NT2/D1 (cell line): ENCODE measurements around the gene DNAAF5.

ENCODE experiments used
- SUZ12 ChIP-seq: IDR thresholded peaks from 2 replicates; pipeline ENCODE4 v1.6.1; 2011; ENCODE audit not compliant: insufficient read length, insufficient read depth; ENCODE audit errors: extremely low read depth
- YY1 ChIP-seq: IDR thresholded peaks from 2 replicates; pipeline ENCODE4 v1.6.1; 2011; ENCODE audit not compliant: insufficient read length, insufficient read depth
- ZNF274 ChIP-seq: IDR thresholded peaks from 2 replicates; pipeline ENCODE4 v1.6.1; 2011; ENCODE audit warnings: mild to moderate bottlenecking, low read depth, low read length

GRCh38 chr7:821688-822087 lies 95.2 kb downstream of the DNAAF5 start:
- no peak for TF ChIP-seq YY1
- no peak for TF ChIP-seq ZNF274
- TF ChIP-seq SUZ12 = no peak
